GM12892 (cell line): ENCODE results near the gene TRAPPC2L.

Source experiments
- POLR2A ChIP-seq: IDR thresholded peaks from 2 replicates; pipeline ENCODE4 v1.6.1; 2011; ENCODE audit warnings: low read depth, low read length, control low read depth
- POLR2AphosphoS5 ChIP-seq: IDR thresholded peaks from 2 replicates; pipeline ENCODE4 v1.6.1; 2011; ENCODE audit warnings: low read depth, low read length, control low read depth
- TAF1 ChIP-seq: IDR thresholded peaks from 2 replicates; pipeline ENCODE4 v1.6.1; 2011; ENCODE audit warnings: low read depth, mild to moderate bottlenecking, control low read depth, low read length, borderline replicate concordance

DNA sequence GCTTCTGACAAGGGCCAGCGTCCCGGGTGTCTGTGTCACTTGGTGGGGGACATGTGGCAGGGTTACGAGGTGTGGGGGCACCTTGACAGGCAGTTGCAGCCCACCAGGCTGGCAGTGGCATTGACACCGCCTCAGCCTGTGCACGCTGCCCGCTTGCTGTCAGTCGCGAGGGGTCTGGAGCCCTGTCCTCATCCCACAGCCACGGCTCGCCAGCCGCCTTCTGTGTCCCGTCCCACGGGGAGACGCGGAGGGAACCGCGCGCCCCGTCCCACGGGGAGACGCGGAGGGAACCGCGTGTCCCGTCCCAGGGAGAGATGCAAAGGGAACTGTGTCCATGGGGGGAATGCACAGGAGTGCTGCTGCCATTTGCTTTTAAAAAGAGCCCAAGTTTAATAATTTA is 6.0 kb downstream of the TRAPPC2L start:
- TF ChIP-seq POLR2A (no peak), POLR2AphosphoS5 (no peak), TAF1 (no peak)
